ENCODE results near the gene ATG7. TPM values are rescaled to one million over a fixed set of nuclear protein-coding genes. Genes with fewer than 3 reads are reported as not detected.
A peak's percentile ranks its signal among the peaks of the same experiment; 100 is the strongest.

ATG7 gene
- total and polyA plus RNA-seq, 12 donors = 9.1 to 118 (median 40.0) TPM

GRCh38 chr3:11430624-11431023, 158.4 kb downstream of the ATG7 start:
- intact Hi-C loops (cut with DNase I) = no loop called here
- no peak for TF ChIP-seq CTCF (IDR thresholded peaks at IDR 0.05)
- TF ChIP-seq POLR2A (IDR thresholded peaks at IDR 0.05) = no peak
- no peak overlapping the region for H3K27ac ChIP-seq
- no peaks in the 10 kb centered on the region for H3K9me3 ChIP-seq (replicated peaks in 1 of 3)
- DNase-seq = no peak
- peaks cover 17 to 23% of the 10 kb centered on the region in 2 donors for H3K4me1 ChIP-seq (replicated peaks in 1 of 2)
- WGBS, 4 donors = 67 to 89% (median 83%) methylated on average over 2 of the region's 2 CpGs
- H3K27me3 ChIP-seq = no peaks in the 10 kb centered on the region
- H3K4me3 ChIP-seq = no peak overlapping the region
- H3K36me3 ChIP-seq (replicated peaks in 1 of 2) = no peaks in the 10 kb centered on the region

GRCh38 chr3:11431319-11431718, 159.1 kb downstream of the ATG7 start:
- intact Hi-C loops (cut with DNase I) = no loop called here
- no peaks in the 10 kb centered on the region for H3K9me3 ChIP-seq (replicated peaks in 1 of 3)
- TF ChIP-seq POLR2A (IDR thresholded peaks at IDR 0.05) (no peak), CTCF (IDR thresholded peaks at IDR 0.05) (no peak)
- H3K4me3 ChIP-seq = no peak overlapping the region
- no peak for DNase-seq
- H3K36me3 ChIP-seq (replicated peaks in 1 of 2) = no peaks in the 10 kb centered on the region
- WGBS, 4 donors = 91 to 97% (median 96%) methylated on average over 3 of the region's 3 CpGs
- peak overlapping the region in 1 of 5 donors; percentile 1 for H3K27ac ChIP-seq
- H3K4me1 ChIP-seq (replicated peaks in 1 of 2) = peaks cover 17 to 25% of the 10 kb centered on the region in 2 donors
- no peaks in the 10 kb centered on the region for H3K27me3 ChIP-seq

- no peaks in the 10 kb centered on the region for H3K36me3 ChIP-seq (replicated peaks in 1 of 2)
- TF ChIP-seq CTCF (IDR thresholded peaks at IDR 0.05) (no peak), POLR2A (IDR thresholded peaks at IDR 0.05) (no peak)
- intact Hi-C loops (cut with DNase I) = no loop called here
- H3K4me3 ChIP-seq = no peak overlapping the region
- no peaks in the 10 kb centered on the region for H3K27me3 ChIP-seq
- 29 to 44% (median 38%) methylated on average over 3 of the region's 3 CpGs for WGBS, 4 donors
- peaks cover 17 to 25% of the 10 kb centered on the region in 2 donors for H3K4me1 ChIP-seq (replicated peaks in 1 of 2)
- H3K27ac ChIP-seq = peak overlapping the region in 4 of 5 donors; percentile 49 to 80 (median 78)
- DNase-seq = peak; percentile 39 to 68 (median 61)
- H3K9me3 ChIP-seq (replicated peaks in 1 of 3) = no peaks in the 10 kb centered on the region
Observed at GRCh38 chr3:11434017-11434526, 161.9 kb downstream of the ATG7 start.

GRCh38 chr3:11434563-11435096, 162.4 kb downstream of the ATG7 start:
- 42 to 56% (median 52%) methylated on average over 5 to 6 of the region's 6 CpGs for WGBS, 4 donors
- no peak for TF ChIP-seq POLR2A (IDR thresholded peaks at IDR 0.05)
- no peak for TF ChIP-seq CTCF (IDR thresholded peaks at IDR 0.05)

More at GRCh38 chr3:11434563-11435096, 162.4 kb downstream of the ATG7 start:
- H3K9me3 ChIP-seq (replicated peaks in 1 of 3) = no peaks in the 10 kb centered on the region
- H3K4me1 ChIP-seq (replicated peaks in 1 of 2) = peaks cover 17 to 25% of the 10 kb centered on the region in 2 donors
- no peaks in the 10 kb centered on the region for H3K27me3 ChIP-seq
- peak overlapping the region in 4 of 5 donors; percentile 49 to 80 (median 78) for H3K27ac ChIP-seq
- DNase-seq = peak in 2 of 7 donors; percentile 31 to 45
- intact Hi-C loops (cut with DNase I) = no loop called here
- no peak overlapping the region for H3K4me3 ChIP-seq
- H3K36me3 ChIP-seq (replicated peaks in 1 of 2) = no peaks in the 10 kb centered on the region
